Activated gamma-delta T cell treated with Interleukin-2 at 50 U/mL for 16 hours (primary cell): ENCODE results near the gene ETFDH.

ENCODE experiments used
- DNase-seq: peaks from one replicate; pipeline ENCODE4 v3.0.0-alpha.2; 2020

ETFDH gene

DNA sequence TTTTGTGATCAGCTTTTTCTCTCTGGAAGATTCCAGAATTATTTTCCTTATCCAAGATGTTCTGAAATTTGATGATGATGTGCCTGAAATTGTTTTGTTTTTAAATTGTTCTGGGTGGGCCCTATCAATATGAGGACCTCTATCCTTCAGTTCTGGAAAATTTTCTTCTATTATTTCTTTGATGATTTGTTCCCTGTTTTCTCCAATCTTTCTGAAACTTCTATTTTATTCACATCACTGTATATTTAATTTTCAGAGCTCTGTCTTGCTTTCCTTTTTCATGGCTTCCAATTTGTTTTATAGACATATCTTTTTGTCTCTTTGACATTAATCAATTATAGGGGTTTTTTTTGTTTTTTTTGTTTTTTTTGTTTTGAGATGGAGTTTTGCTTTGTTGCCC, 84.5 kb downstream of the ETFDH start:
- no peak for DNase-seq

DNA sequence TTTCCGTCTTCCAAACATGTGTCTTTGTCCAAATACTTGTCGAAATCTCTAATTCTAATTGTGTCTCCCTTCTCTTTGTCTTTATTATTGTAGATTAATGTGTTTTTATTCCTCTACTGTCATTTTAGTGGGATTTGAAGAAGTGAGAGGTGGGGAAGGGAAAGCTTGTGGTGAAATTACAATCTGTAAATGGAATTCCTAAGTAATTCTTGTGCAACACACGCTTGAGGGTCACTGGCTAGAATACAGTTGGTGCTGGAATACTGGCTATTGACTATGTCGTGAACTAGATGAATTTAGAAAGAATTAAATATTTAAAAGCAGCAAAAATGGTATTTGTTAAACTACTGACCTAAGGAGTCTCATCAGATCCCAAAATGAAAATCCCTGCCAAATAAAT, 86.0 kb downstream of the ETFDH start:
- DNase-seq = no peak

DNA sequence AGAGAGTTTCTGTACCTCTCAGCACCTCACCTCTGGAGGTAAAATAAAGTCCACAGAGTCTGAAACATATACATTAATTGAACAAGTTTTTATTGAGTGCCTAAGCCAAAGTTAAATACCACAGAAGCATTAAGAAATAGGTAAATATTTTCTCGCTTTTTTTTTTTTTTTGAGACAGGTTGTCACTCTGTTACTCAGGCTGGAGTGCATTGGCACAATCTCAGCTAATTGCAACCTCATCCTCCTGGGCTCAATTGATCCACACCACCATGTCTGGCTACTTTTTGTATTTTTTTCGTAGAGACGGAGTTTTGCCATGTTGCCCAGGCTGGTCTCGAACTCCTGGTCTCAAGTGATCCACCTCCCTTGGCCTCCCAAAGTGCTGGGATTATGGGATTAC, 86.6 kb downstream of the ETFDH start:
- no peak for DNase-seq
